HepG2 (cell line): Measurements from ENCODE around the gene ILKAP. TPM values are rescaled to one million over a fixed set of nuclear protein-coding genes. Genes with fewer than 3 reads are reported as not detected.
A peak's percentile ranks its signal among the peaks of the same experiment; 100 is the strongest.

ENCODE experiments used
- AFF4 ChIP-seq: sonication (generic); formaldehyde crosslinking; IDR thresholded peaks from 2 replicates; pipeline ENCODE4 v1.4.0; 2020; ENCODE audit warnings: missing genetic modification reagents
- ATF5 ChIP-seq: sonication (generic); formaldehyde crosslinking; IDR thresholded peaks from 2 replicates; pipeline ENCODE4 v1.4.0; 2020; ENCODE audit warnings: mild to moderate bottlenecking, low read depth, missing genetic modification reagents
- EED ChIP-seq: sonication (generic); formaldehyde crosslinking; IDR thresholded peaks from 2 replicates; pipeline ENCODE4 v1.5.0; 2020; ENCODE audit warnings: mild to moderate bottlenecking, missing genetic modification reagents
- GTF3A ChIP-seq: sonication (generic); formaldehyde crosslinking; conservative IDR thresholded peaks from 2 replicates; pipeline ENCODE4 v1.4.0; 2020; ENCODE audit warnings: mild to moderate bottlenecking, missing genetic modification reagents
- SMARCE1 ChIP-seq: fragments of 450-650 bp; IDR thresholded peaks from 2 replicates; pipeline ENCODE4 v1.6.1; 2017; ENCODE audit warnings: borderline replicate concordance
- THYN1 ChIP-seq: sonication (generic); formaldehyde crosslinking; IDR thresholded peaks from 2 replicates; pipeline ENCODE4 v1.8.1; 2023; ENCODE audit warnings: low read depth, mild to moderate bottlenecking, moderate library complexity, missing genetic modification reagents, borderline replicate concordance
- ZBTB3 ChIP-seq: sonication (generic); formaldehyde crosslinking; IDR thresholded peaks from 2 replicates; pipeline ENCODE4 v1.4.0; 2020; ENCODE audit warnings: low read depth, mild to moderate bottlenecking, moderate library complexity, missing genetic modification reagents, borderline replicate concordance
- ZBTB37 ChIP-seq: sonication (generic); formaldehyde crosslinking; IDR thresholded peaks from 2 replicates; pipeline ENCODE4 v1.4.0; 2020; ENCODE audit warnings: mild to moderate bottlenecking, missing genetic modification reagents
- ZNF513 ChIP-seq: sonication (generic); formaldehyde crosslinking; conservative IDR thresholded peaks from 2 replicates; pipeline ENCODE4 v1.5.0; 2020; ENCODE audit warnings: missing genetic modification reagents
- ZNF597 ChIP-seq: sonication (generic); formaldehyde crosslinking; IDR thresholded peaks from 2 replicates; pipeline ENCODE4 v1.5.0; 2020; ENCODE audit warnings: missing genetic modification reagents
- ZNF598 ChIP-seq: sonication (generic); formaldehyde crosslinking; IDR thresholded peaks from 2 replicates; pipeline ENCODE4 v1.5.1; 2020; ENCODE audit warnings: mild to moderate bottlenecking, missing genetic modification reagents, borderline replicate concordance
- ZNF713 ChIP-seq: sonication (generic); formaldehyde crosslinking; IDR thresholded peaks from 2 replicates; pipeline ENCODE4 v1.4.0; 2020; ENCODE audit warnings: mild to moderate bottlenecking, missing genetic modification reagents
- ZNF800 ChIP-seq: sonication (generic); formaldehyde crosslinking; IDR thresholded peaks from 2 replicates; pipeline ENCODE4 v1.4.0; 2020; ENCODE audit warnings: missing genetic modification reagents
- ZSCAN5A ChIP-seq: sonication (generic); formaldehyde crosslinking; IDR thresholded peaks from 2 replicates; pipeline ENCODE4 v1.8.0; 2022; ENCODE audit warnings: mild to moderate bottlenecking, missing genetic modification reagents, borderline replicate concordance
- polyA plus RNA-seq, 8 experiments: library from polyadenylated mRNA; depleted of rRNA in 3 of 8; stranded (reverse) in 7 of 8; unstranded in 1 of 8; fragments of >200 nt; fragmentation: Illumina TruSeq in 4 of 8; extraction: Trizol in 4 of 8; gene quantifications; 2 replicates each; pipeline versions ENCODE4 v1.2.1 to v1.2.3, GENCODE V29; 2011 to 2016; ENCODE audit warnings: low read depth in 4 of 8, missing spikeins in 1 of 8, mixed read lengths in 1 of 8; ENCODE audit not compliant: insufficient read depth in 1 of 8
- total RNA-seq, 5 experiments: library from RNA; depleted of rRNA; stranded (reverse); fragments of >200 nt; fragmentation: Illumina TruSeq; extraction: Trizol; gene quantifications; 2 replicates each; pipeline ENCODE4 v1.2.3, GENCODE V29; 2016; ENCODE audit warnings: low read depth in 1 of 5

Gene ILKAP
- total and polyA plus RNA-seq, 2 of the 13 experiments (the other 11 are each of a cell fraction or from before 2014, with no cell fraction given) = 29.6 to 33.1 TPM

GRCh38 chr2:238238766-238239542 lies 35.5 kb upstream of the ILKAP start (continued):
- TF ChIP-seq ZBTB3 (CRISPR knock-in tag) (no peak), SMARCE1 (no peak), EED (CRISPR knock-in tag) (peak; percentile 99), ZNF597 (CRISPR knock-in tag) (no peak), THYN1 (CRISPR knock-in tag) (0 out of 2 replicates have a peak, but pooled peaks have one; percentile 62), ATF5 (CRISPR knock-in tag) (peak; percentile 96; the same call in 1 of the 2 replicates), GTF3A (no peak), AFF4 (CRISPR knock-in tag) (peak; percentile 77; the same call in 1 of the 2 replicates), ZNF800 (CRISPR knock-in tag) (peak; percentile 94), ZNF713 (CRISPR knock-in tag) (peak; percentile 87; the same call in 1 of the 2 replicates), ZNF513 (CRISPR knock-in tag) (0 out of 2 replicates have a peak, but pooled peaks have one; percentile 46), ZSCAN5A (CRISPR knock-in tag) (peak; percentile 92; the same call in 1 of the 2 replicates), ZNF598 (CRISPR knock-in tag) (peak; percentile 96; the same call in 1 of the 2 replicates), ZBTB37 (CRISPR knock-in tag) (peak; percentile 85)
